GM12874 (cell line): Measurements from ENCODE around the gene CARD14.

Experiments
- TF ChIP-seq, protein P1 (sequence below): IDR thresholded peaks from 2 replicates; pipeline ENCODE4 v1.5.1; 2011; ENCODE audit warnings: low read depth, mild to moderate bottlenecking, control low read depth, low read length, moderate library complexity; ENCODE audit not compliant: insufficient read depth

Gene CARD14

DNA sequence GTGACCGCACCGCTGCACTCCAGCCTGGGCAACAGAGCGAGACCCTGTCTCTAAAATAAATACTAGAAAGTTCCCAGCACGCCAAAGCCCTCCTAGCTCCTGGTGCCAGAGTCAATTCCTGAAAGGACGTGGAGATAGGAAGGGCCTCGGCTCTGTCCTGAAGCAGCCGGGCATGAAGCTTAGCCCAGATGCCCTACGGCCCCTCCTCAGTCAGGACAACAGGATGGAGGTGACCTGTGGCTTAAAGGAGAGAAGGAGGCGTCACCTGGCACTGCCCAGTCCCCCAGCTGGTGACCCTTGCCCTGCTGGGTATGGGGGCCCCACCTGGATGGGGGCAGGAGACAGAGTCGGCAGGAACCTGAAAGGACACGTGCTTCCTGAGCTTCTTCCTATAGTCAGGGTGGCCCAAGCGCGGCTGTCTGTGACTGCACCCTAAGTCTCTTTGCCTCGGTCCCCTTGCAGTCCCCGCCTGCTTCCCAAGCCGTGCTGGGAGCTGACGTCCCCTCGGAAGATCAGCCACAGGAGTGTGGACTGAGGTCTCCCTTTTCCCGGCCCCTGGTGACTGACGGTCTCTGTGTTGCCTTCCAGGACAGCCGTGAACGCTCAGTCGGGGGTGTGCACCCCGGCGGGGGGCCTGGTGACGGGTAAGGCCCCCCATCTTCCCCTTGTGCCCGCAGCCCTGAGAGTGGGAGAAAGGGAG, 75.9 kb downstream of the CARD14 start:
- TF ChIP-seq, protein P1, sequence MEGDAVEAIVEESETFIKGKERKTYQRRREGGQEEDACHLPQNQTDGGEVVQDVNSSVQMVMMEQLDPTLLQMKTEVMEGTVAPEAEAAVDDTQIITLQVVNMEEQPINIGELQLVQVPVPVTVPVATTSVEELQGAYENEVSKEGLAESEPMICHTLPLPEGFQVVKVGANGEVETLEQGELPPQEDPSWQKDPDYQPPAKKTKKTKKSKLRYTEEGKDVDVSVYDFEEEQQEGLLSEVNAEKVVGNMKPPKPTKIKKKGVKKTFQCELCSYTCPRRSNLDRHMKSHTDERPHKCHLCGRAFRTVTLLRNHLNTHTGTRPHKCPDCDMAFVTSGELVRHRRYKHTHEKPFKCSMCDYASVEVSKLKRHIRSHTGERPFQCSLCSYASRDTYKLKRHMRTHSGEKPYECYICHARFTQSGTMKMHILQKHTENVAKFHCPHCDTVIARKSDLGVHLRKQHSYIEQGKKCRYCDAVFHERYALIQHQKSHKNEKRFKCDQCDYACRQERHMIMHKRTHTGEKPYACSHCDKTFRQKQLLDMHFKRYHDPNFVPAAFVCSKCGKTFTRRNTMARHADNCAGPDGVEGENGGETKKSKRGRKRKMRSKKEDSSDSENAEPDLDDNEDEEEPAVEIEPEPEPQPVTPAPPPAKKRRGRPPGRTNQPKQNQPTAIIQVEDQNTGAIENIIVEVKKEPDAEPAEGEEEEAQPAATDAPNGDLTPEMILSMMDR: no peak

DNA sequence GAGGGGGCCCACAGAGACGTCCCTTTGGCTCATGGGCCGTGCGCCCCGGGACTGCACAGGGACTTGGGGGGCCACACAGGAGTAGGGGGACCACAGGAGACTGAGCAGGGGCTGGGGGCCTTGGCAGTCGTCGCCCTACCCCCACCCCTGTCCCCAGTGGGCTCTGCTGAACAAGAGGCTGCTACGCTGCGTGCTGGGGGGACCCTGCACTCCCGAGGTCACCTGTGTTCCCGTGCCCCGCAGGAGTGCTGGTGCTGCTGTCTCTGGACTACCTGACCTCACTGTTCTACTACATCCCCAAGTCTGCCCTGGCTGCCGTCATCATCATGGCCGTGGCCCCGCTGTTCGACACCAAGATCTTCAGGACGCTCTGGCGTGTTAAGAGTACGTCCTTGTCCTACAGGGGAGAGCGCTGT, 76.4 kb downstream of the CARD14 start:
- TF ChIP-seq, protein P1: no peak

DNA sequence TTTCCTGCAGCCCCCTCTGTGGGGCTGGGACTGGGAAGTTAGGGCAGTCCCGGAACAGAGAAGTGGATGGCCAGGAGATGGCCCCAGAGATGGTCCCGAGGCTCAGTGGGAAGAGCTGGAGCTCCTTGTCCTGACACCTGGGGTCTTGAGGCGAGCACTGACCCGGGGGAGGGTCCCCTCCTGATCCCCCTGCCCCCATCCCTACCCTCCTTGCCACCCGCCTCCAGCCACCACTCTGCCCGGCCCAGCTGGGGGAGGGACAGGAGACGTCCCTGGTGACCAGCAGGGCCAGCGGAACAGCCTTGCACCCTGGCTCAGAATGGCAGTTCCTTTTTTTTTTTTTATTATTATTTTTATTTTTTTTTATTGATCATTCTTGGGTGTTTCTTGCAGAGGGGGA, 76.9 kb downstream of the CARD14 start:
- TF ChIP-seq, protein P1: no peak

DNA sequence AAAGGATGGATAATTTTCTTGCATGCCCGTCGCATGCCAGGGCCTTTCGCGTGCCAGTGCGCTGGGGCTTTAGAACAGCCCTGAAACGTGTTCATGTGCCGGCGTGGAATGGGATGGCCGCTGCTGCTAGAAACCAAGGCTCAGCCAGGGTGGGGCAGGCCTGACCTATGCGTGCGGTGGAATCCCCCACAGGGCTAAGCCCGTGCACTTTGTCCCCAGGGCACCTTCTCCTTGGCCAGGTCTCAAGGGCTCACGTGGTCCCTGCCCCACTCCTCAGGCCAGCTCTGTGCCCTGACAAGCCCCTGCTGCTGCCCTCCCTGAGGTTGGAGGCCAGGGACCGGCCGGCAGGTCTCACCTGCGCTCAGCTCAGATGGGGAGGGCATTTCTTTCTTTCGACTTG, 77.7 kb downstream of the CARD14 start:
- TF ChIP-seq, protein P1: no peak

DNA sequence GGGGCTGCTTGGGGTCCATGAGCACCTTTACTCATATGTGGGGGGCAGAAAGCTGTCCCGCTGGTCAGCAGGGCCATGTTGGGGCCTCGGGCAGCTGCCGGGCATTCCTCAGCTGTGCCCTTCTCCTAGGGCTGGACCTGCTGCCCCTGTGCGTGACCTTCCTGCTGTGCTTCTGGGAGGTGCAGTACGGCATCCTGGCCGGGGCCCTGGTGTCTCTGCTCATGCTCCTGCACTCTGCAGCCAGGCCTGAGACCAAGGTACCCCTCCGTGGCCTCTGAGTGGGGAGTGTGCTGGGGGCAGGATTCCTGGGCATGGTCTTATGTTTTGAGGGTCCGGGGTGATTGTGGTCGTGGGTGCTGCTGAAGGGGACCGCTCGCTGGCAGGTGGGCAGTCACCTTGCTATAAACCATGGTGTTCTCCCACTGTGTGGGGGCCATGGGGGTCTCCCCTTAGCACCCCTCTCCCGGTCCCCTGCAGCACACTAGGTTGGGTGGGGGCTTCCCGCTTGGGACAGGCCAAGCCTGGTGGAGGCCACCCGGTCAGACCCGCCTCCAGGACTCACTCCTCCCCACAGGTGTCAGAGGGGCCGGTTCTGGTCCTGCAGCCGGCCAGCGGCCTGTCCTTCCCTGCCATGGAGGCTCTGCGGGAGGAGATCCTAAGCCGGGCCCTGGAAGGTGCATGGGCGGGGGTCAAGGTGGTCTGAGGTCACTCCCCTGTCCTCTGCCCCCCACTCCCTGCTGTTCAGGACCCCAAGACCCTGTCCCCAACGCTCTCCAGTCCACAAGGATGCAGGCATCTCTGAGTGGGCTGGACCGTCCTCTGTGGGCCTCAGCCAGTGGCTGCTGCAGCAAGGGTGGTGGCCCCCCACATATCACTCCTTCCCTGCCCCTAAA, 78.4 kb downstream of the CARD14 start:
- TF ChIP-seq, protein P1: no peak

DNA sequence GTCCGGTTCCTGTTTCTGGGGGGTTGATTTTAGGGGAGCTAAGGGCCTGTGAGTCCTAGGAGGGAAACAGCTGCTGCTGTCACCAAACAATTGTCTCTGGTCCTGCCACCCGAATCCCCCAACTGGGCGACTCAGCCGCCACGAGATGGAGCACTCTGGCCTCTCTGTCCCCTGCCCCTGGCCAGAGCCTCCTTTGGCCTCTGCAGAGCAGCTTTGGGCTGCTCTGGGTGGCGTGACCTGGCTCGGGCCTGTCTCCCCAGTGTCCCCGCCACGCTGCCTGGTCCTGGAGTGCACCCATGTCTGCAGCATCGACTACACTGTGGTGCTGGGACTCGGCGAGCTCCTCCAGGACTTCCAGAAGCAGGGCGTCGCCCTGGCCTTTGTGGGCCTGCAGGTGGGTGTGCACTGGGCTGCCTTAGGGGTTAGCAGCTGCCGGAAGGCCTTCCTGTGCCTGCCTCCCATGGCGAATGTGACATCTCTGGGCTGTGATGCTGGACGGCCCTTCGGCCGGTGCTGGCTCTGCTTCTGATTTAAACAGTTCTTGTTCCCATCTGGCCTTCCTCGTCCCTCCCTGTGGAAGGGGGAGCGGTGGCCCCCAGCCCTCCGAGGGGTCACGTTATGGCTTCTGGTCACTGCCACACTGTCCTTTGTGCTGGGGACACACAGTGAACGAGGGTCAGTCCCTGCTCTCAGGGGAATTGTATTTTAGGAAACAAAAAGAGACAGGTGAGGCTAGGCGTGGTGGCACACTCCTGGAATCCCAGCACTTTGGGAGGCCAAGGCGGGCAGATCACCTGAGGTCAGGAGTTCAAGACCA, 79.3 kb downstream of the CARD14 start:
- TF ChIP-seq, protein P1: no peak

DNA sequence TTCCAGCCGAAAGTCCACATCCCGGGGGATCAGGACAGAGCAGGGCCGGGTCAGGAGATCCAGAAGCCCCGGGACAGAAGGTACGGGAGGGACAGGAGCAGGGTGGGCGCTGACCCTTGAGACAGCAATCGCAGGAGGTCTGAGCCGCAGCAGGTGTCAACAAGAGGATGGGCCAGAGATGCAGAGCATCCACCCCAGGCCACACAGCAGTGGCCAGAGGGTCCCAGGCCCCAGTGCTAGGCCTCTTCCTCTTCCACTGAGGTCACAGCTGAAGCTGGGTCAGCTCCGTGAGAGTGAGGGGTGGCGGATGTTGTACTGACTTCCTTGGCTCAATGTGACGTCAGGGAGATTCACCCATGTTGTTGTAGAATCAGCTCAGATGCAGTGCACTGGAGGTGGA, 82.1 kb downstream of the CARD14 start:
- TF ChIP-seq, protein P1: no peak
